GM21529 (cell line): ENCODE measurements around the gene GRIA3.
"Not testable (repeated sequence)": the region's sequence is repeated elsewhere in the genome, so short reads cannot be mapped to it uniquely, and the experiment has no call there.

Source experiments
- ATAC-seq: cut with Tn5 transposase; IDR thresholded peaks from one replicate; pipeline ENCODE4 v1.9.1; 2021; ENCODE audit not compliant: unreplicated experiment

Gene GRIA3

DNA sequence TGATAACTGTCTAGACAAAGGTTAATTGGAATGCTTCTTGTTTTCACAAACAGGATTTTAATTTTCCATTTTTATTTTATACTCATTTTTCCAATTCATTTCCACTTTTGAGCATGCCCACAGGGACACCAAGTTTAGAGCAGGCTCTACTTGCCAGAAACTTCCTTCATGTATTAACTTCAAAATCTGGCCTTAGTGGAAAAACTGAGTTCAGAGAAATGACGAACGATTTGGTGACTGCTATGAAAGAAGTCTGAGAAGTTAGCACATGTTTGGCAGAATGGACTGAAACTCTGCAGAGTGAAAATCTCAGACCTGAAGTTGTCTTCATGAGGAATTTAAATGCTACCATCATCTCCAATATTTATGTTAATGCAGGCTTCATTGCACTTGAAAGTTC, 334.7 kb downstream of the GRIA3 start:
- ATAC-seq, result no peak

DNA sequence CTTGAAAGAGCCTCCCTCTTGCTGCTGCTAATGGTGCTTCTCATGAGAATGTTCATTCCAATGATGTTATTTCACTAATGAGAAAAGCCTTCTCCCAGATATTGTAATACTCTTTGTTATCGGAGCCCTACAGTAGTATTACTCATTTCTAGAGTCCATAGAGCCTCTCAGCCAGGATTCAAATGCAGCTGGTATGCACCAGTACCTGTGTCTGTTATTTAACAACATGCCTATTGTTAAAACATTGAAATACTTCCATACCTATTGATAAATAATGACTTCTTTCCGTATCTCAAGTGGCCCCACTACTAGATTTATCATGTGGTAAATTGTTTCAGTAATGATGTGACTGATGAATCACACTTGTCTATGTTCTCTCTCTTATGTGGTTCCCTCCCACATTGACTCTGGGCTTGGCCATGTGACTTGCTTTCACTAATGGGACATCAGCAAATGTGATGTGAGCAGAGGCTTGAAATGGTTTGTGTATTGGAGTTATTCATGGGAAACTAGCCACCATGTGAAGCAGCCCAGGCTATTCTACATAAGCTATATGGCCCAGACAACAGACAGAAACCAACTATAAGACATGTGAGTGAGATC, 341.1 kb downstream of the GRIA3 start:
- ATAC-seq, result no peak

- not testable (repeated sequence) for ATAC-seq
These were observed 346.6 kb downstream of the GRIA3 start for GRCh38 chrX:123530726-123531125.
